NCI-H524 treated with DMSO at 0.1 percent for 48 hours (cell line): Measurements from ENCODE around the gene QRICH2.
A peak's percentile ranks its signal among the peaks of the same experiment; 100 is the strongest.
"Not testable (repeated sequence)": the region's sequence is repeated elsewhere in the genome, so short reads cannot be mapped to it uniquely, and the experiment has no call there.

ENCODE experiments used
- DNase-seq: peaks from one replicate; lab custom pipeline; 2025; lab: John Stamatoyannopoulos, UW

Gene QRICH2

DNA sequence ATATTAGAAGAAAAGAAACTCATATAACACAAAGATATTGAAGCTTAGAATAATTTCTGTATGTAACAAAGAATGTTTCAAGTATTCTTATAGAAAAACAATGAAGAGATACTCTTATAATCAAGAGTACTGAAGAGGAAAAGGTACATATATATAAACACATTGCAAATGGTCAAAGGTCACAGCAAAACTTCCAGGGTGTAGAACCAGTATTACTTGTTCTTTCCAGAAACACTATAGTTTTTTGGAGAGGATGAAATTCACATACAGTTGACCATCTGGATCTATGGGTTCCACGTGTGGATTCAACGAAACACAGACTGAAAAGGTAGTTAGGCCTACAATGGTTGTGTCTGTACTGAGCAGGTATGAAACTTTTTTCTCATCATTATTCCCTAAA is 23.0 kb upstream of the QRICH2 start:
- no peak for DNase-seq

DNA sequence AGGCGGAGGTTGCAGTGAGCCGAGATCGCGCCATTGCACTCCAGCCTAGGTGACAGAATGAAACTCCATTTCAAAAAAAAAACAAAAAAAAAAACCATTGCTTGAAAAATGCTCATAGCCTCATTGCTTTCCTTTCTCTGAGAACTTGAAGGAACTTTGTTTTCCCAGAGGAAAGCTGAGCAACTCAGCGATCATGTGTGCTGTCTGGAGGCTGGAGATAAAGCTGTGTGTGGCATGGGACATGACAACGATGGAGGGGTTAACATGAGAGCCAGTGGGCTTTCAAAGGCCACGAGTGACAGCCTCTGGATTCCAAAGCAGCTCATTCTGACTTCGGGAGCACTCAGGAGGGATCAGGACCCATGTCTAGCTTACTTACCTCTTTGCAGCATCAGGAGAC is 21.6 kb upstream of the QRICH2 start:
- no peak for DNase-seq

DNA sequence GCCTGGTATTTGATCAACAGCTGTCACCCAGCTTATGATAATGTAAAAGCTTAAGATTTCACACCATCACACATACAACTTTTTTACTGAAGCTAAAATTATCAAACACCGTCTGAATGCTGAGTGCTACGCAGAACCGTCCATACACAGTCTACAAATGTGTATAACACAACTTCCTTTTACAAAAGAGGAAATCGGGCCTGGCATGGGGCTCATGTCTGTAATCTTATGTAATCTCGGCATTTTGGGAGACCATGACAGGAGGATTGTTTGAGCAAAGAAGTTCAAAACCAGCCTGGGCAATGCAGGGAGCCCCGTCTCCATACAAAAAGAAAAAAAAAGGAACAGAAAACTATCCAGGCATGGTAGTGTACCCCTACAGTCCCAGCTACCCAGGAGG is 19.6 kb upstream of the QRICH2 start:
- no peak for DNase-seq

DNA sequence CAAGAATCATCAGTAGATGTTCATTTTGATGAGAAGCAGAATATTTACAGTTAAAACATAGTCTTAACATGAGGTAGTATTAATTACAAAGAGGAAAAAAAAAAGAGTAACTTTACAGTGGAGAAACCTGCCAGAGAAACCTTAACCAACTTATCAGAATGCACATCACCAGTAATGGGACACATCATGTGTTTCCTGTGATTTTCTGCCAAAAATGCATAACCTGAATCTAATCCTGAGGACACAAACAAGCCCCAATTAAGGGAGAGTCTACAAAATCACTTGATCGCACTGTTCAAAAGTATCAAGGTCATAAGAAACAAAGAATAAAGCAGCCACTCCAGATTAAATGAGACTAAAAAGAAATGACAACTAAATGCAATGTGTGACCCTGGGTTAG is 18.2 kb upstream of the QRICH2 start:
- DNase-seq = no peak

DNA sequence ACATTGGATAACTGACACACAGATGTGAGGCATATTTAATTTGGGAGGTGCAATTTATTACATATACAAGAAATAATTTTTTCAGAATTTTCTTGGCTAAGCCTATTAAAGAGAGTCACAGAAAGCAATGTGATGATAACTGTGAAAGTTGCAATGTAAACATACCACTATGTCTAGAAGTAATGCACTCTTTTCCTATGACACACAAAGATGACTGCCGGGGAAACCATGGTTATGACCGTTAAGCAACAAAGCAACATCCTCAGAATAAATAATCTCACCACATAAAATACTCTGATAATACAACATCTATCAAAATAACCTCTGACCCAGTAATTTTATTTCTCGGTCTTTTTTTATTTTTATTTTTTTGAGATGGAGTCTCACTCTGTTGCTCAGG is 10.5 kb upstream of the QRICH2 start:
- DNase-seq = no peak

DNA sequence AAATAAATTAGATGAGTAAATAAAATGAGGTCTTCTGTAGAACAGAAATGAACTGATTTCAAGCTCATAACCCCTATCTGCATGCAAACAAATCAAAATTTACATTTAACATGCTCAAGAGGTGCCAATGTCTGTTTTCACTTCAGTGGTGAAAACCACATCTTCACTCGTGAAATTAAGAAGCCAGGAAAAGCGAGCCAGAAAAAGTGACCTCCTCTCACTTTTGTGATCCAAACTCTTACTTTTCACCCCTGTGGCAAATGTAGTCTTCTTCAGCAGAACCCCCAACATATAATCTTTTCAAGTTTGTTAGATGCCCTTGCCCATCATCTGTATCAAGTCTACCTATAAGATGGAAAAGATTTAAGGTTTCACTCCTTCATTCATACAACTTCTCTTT is 9.5 kb upstream of the QRICH2 start:
- DNase-seq = no peak

DNA sequence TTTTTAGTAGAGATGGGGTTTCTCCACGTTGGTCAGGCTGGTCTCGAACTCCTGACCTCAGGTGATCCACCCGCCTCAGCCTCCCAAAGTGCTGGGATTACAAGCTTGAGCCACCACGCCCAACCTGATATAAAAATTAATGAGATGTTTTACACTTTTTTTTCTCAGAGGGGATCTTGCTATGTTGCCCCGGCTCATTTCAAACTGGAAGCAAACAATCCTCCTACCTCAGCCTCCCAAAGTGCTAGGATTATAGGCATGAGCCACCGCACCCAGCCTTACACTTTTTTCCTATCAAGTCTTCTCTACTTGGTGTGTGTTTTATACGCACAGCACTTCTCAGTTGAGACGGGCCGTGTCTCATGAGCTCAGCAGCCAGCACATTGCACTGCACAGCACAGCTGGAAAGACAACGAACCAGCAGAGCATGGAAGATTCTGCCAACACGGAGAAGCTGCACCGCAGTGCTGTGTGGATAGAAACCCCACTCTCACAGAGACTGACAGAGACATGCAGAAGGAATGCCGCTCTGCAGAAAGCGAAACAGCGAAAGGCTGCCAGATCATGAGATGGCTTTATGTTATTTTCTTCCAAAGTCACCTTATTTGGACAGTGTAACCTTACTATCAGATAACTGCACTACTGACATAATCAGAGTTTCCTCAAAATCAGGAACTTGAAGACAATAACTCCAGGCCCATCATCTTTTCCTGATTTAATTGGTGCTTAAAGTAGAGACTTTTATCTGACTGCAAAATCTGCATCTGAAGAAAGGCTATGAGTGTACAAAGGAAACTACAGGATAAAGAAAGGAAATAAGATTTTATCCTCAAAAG is 6.5 kb upstream of the QRICH2 start:
- no peak for DNase-seq

DNA sequence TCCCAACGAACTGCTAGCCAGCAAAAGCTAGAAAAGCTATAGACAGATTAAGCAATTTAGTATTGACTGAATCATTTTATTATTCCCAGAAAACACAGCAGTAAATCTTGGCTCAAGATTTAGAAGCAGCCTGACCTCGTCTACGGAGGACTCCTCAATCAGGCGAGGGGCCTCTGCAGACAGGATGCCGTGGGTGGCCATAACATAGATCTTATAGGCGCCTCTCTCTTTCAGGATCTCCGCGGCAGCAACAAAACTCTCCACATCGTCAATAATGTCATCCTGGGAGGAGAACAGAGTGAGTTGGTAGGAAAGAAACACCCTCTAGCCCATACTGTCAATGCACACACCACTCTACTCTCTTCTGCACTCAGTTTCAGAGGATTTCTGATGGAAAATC is 4.7 kb upstream of the QRICH2 start:
- no peak for DNase-seq

DNA sequence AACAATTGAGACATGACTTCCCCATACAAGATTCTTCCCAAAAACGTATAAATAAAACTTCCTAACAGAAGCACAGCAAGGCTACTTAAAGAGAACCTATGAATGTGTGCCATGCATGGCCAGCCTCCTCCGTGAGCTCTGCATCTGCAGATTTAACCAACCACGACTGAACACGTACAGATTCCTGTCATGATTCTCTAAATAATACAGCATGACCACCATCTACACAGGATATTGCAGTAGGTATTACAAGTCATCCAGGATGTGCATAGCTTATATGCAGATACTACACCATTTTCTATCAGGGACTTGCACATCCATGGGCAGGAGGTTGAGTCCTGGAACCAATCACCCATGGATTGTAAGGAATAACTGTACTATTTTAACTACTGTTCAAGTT is 1.4 kb upstream of the QRICH2 start:
- no peak for DNase-seq

DNA sequence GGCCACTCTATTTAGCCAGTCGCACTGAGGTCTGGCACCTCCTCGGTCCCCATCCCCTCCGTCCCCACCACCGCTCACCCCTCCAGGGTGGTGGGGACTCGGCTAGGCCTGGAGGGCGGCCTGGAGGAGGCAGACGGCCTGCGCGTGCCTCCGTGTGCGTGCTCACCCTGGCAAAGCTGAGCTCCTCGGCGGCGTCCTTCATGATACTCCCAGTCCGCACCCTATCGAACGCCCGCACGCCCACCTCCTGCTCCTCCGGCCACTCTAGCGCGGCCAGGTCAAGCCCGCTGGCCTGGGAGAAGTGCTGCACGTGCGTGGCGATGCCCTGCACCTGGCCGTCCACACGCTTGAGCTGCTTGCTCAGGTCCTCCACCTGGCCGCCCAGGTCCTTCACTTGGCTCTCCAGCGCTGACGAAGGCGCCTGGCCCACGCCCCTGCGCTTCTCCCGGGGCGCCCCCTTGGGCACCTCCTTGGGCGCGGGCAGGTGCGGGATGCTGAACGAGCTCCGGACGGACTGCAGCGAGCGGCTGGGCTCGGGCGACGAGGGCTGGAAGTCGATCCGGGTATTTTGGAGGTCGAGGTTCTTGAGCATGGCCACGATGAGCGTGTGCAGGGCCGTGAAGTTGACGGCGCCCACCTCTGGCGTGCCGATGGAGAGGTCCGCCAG is 644 bp downstream of the QRICH2 start:
- DNase-seq = no peak

DNA sequence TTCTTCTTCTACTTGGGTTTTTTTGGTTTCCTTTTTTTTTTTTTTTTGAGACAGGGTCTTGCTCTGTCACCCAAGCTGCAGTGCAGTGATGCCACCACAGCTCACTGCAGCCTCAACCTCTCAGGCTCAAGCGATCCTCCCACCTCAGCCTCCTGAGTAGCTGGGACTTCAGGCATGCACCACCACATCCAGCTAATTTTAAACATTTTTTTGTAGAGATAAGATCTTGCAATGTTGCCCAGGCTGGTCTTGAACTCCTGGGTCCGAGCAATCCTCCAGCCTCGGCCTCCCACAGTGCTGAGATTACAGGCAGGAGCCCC is 3.0 kb downstream of the QRICH2 start:
- not testable (repeated sequence) for DNase-seq

DNA sequence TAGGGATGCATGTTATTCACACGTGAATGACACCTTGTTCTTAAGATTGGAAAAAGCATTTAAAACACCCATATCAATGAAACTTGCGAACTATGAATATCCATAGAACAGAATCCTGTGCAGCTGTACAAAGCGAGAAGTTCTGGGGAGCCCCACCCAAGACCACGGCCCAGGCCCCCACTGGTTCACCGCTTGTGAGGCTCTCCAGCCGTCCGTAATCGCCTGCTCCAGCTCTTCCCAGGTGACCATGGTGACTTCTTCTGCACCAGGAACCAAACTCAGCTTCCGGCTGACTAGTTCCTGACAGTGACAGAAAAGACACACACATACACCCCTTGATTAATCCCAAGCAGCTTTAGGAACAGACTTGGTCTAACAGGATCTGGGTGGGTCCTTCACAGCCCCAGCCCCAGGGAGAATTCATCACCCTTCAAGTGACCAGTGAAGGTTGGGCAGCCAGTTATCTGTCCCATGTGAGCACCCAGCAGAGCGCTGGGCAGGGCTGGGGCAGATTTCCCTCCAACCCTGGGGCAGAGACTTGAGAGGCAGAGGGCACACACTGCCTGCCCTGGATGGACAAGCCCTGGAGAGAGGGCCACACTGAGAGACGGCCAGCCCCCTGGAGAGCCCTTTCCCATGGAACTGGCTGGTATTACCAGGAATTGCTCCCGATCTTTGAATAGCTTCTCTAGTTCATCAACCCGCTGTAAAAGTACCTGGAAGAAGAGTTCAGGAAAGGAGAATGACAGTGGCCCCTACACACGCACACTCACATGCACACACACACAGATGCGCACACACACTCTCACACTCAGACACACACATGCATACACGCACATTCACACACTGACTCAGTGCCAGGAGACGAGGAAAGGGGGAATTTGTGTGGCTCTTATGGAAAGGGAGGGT is 3.6 kb downstream of the QRICH2 start:
- no peak for DNase-seq

DNA sequence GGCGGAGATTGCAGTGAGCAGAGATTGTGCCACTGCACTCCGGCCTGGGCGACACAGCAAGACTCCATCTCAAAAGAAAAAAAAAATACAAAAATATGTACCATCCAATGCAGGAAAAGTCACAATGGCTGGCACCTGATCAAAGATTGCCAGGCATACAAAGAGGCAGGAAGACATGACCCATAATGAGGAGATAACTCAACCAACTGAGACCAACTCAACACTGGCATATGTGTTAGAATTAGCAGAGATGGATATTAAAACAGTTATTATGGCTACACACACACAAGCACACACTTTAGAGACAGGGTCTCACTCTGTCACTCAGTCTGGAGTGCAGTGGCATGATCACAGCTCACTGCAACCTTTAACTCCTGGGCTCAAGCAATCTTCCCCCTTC is 10.6 kb downstream of the QRICH2 start:
- no peak for DNase-seq

DNA sequence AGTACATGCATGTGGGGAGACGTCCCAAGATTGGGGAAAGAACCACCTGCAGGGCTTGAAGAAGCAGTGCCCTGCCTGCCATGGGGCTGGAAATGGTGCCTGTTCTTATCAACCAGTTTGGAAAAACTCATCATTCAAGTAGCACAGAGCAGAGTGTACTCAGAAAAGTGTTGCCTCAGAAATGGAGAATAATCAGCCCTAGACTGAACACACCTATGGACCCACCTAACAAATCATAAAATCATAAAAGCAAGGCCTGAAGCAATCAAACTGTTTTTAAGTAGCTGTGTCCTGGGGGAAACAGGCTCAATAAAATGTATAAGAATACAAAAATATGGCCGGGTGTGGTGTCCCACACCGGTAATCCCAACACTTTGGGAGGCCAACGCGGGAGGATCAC is 11.2 kb downstream of the QRICH2 start:
- no peak for DNase-seq

DNA sequence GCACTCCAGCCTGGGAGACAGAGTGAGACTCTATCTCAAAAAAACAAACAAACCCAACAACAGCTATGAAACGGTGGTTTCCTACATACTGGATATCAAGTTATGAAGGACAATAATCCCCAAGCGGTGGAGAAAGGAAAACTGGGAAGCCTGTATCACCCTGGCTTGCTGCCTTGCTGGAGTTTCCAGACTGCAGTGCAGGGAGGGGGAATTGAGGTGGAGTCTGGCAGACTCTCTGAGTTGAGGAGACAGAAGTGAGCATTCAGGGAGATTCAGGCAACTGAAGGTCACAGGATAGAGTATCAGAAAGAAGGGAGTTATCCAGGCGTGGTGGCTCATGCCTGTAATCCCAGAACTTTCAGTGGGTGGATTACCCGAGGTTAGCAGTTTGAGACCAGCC is 11.9 kb downstream of the QRICH2 start:
- no peak for DNase-seq

DNA sequence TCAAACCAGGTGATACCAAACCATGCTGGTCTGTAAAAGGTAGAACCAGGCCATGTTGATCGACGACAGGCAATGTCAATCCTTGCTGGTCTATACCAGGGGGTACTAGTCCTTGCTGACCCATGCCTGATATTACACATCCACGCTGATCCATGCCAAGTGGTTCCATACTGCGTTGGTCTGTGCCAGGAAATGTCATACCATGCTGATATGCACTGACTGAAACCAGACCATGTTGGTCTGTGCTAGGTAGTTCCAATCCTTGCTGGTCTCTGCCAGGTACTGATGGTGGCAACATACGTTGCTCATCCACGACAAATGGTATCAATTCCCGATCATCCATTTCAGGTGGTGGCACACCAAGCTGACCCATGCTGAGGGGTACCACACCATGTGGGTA is 15.0 kb downstream of the QRICH2 start:
- no peak for DNase-seq

DNA sequence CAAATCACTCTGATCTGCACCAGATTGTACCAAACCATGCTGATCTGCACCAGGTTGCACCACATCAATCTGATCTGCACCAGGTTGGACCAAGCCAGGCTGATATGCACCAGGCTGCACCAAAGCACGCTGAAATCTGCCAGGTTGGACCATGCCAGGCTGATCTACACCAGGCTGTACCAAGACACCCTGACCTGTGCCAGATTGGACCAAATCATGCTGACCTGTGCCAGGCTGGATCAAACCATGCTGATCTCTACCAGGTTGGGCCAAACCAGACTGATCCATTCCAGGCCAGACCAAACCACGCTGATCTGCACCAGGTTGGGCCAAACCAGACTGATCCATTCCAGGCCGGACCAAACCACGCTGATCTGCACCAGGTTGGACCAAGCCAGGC is 15.5 kb downstream of the QRICH2 start:
- DNase-seq = no peak

DNA sequence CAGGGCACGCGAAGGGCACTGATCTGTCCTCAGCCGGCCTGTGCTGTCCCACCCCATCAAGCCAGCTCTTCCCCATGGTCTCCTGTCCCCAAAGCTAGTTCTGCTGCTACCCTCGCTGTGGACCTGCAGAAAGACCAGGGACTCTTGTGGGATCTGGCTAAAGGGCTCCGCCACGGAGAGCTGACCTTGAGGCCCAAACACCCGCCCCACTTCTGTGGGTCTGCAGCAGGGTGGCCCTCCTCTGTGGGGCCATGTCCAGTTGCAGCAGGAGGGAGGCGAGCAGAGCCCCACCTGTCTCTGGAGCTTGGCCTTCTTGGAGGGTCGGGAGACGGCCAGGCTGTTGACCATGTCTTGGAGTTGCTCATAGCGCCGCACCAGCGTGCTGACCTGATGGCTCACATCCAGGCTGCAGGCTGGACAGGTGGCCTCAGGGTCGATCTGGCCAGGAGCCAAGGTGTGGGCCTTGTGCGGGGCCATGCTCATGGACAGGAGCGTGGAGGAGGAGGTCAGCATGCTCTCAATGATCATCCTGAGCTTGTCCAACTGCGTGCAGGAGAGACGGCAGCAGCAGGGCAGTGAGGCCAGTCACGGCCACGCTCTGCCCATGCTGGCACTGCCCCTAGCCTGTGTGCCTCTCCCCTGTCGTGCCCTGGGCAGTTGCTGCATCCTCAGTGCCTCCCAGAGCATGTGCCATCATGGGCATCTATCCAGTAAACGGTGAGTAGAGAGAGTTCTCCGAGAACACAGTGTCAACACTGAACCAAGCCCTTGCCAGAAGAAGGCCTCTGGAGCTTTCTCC is 26.3 kb downstream of the QRICH2 start:
- no peak for DNase-seq

DNA sequence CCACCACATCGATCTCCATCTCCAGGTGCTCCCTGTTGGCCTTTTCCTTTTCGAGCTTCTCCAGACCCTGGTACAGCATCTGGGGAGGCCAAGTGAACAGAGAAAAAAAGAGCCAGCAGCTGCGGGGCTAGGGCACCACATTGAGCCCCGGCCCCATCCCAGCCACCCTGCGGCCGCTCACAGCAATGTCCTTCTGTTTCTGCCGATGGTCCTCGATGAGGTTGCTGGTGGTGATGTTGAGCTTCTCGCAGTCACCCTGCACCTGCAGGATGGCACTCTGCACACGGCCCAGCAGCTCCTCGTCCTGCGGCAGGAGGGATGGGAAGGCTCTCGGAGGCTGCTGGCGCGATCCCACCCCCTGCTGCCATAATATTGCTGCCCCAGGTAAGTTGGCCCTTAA is 27.4 kb downstream of the QRICH2 start:
- no peak for DNase-seq

DNA sequence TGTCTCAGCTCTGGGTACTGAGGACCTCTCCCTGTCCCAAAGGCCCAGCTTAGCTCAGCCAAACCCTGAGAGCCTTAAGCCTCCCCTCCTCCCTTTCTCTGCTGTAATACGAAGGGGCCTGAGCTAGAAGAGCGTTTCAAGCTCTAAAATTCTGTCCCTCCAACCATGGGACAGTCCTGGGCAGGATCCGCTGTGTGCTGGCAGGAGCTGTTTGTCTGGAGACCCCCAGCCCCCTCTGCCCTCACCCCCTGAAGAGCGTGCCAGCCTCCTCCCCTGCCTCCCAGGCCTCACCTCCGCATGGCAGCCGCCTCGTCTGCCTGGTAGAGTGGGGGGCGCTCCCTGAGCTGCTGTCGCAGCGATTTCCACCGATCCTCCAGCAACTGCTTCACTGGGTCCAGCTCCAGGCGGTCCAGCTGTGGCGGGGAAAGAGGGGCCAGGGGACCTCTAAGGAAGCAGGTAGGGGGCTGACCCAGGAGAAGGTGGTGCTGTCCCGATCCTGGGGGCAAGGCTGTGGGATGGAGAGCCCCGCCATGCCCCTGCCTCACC is 28.3 kb downstream of the QRICH2 start:
- DNase-seq = no peak

DNA sequence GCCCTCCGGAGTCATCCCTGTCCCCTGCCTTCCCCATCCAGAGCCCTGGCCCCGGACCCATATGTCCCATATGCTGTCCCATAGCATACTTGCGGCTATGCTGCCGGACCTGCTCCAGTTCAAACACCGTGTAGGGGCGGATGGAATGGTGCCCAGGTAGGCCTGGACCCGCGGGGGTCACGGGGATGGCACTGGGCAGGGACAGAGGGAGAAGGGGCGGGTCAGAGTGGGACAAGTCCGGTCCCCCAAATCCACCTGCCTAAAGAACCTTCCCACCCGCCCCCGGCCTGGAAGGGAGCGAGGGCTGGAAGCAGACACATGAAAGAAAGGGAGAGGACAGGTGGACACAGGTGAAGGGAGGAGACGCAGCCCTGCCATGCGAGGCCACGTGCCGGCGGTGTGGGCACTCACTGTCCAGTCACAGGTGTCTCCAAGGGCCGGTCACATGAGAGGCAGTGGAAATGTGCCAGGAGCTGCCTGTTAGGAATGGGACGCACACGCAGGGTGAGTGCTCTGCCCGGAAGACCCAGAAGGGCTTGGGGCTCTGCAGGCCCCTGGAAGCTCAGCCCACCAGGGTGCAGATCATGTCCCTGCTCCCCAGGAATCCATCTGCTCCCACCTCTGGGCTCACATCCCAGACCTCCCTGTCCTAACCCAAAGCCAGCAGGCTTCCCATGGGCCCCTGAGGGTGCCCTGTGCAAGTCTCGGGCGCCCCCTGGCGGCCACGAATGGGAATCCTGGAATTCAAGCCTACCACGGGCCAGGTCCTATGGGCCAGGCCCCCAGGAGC is 28.9 kb downstream of the QRICH2 start:
- DNase-seq = peak; percentile 19
